ENCODE data around the gene SLC22A23. TPM values are rescaled to one million over a fixed set of nuclear protein-coding genes. Genes with fewer than 3 reads are reported as not detected.

Gene SLC22A23
- total and polyA plus RNA-seq, 2 of the 4 experiments (the other 2 are of a cell fraction) = 0.72 to 1.6 TPM

- BruUV-seq (replicated peaks) = no TSS peak
- TF ChIP-seq CEBPB (IDR thresholded peaks at IDR 0.05; ENCODE audit: low read depth, low read length) (no peak), MAZ (IDR thresholded peaks at IDR 0.05; ENCODE audit: borderline replicate concordance, low read depth, low read length) (no peak), RCOR1 (IDR thresholded peaks at IDR 0.05; ENCODE audit: insufficient replicate concordance, low read length) (no peak), MXI1 (IDR thresholded peaks at IDR 0.05; ENCODE audit: borderline replicate concordance, low read depth, low read length) (no peak), MAFK (IDR thresholded peaks at IDR 0.05; ENCODE audit: low read depth, low read length) (no peak)
- Histone ChIP-seq H4K20me1 (ENCODE audit: insufficient read depth, low read length) (no peaks in the 10 kb centered on the region), H2BK120ac (ENCODE audit: low read depth, low read length) (no peak overlapping the region), H4K5ac (ENCODE audit: low read depth, low read length) (no peak overlapping the region), H3K9ac (ENCODE audit: low read depth, low read length) (no peak overlapping the region), H3K79me1 (ENCODE audit: low read depth in 1 of 2, low read length in 2 of 2) (no peaks in the 10 kb centered on the region), H2BK5ac (ENCODE audit: low read depth, low read length, poor library complexity, severe bottlenecking) (no peak overlapping the region), H3K14ac (replicated peaks; ENCODE audit: low read depth, low read length) (no peak overlapping the region), H3K23ac (ENCODE audit: low read depth, low read length) (no peak overlapping the region), H3K27ac (ENCODE audit: insufficient read depth, low read length) (no peak overlapping the region), H4K91ac (ENCODE audit: insufficient read depth, low read depth, low read length) (no peak overlapping the region), H3K27me3 (ENCODE audit: control insufficient read depth, insufficient read depth, low read length) (peaks cover 31% of the 10 kb centered on the region), H3K4ac (ENCODE audit: low read depth, low read length) (no peak overlapping the region), H3K9me1 (ENCODE audit: insufficient read depth, low read length) (no peaks in the 10 kb centered on the region), H2AK9ac (replicated peaks; ENCODE audit: low read depth, low read length, poor library complexity) (no peak overlapping the region), H3K4me2 (ENCODE audit: low read depth, low read length) (no peak overlapping the region), H2BK20ac (ENCODE audit: low read depth, low read length) (no peak overlapping the region), H4K8ac (ENCODE audit: low read depth in 2 of 2, low read length in 2 of 2) (no peak overlapping the region), H3K36me3 (ENCODE audit: control insufficient read depth, insufficient read depth, low read length) (no peaks in the 10 kb centered on the region), H3K4me3 (ENCODE audit: insufficient read depth, low read depth, low read length) (no peak overlapping the region), H2AFZ (replicated peaks; ENCODE audit: low read length, poor library complexity) (no peak overlapping the region), H3K4me1 (ENCODE audit: control insufficient read depth, insufficient read depth, low read length) (no peaks in the 10 kb centered on the region), H2BK15ac (ENCODE audit: low read depth, low read length) (no peak overlapping the region), H2AK5ac (ENCODE audit: low read depth, low read length) (no peak overlapping the region), H3K9me3 (ENCODE audit: control insufficient read depth, insufficient read depth, low read length) (no peaks in the 10 kb centered on the region), H3K56ac (ENCODE audit: extremely low read depth, insufficient read depth, low read length) (no peak overlapping the region), H3K18ac (ENCODE audit: low read depth, low read length) (no peak overlapping the region)
- no CpG with 5 or more reads among the region's 9 CpGs for WGBS, 2 experiments (ENCODE audit: extremely low coverage in 2 of 2, insufficient read length in 1 of 2)
- CTCF ChIA-PET = no interaction called here
- intact Hi-C loops (cut with micrococcal nuclease) (no loop called here), in situ Hi-C loops (cut with MboI; ENCODE audit: low sequenced_read_pairs) (no loop called here), dilution Hi-C loops (cut with HindIII; ENCODE audit: low sequenced_read_pairs, unreplicated experiment) (no loop called here)
- ATAC-seq (ENCODE audit: low read depth) = no peak
- no peak for DNase-seq
- POLR2A ChIA-PET (ENCODE audit: unreplicated experiment) = no interaction called here
Measured at GRCh38 chr6:3424185-3424927, 32.5 kb downstream of the SLC22A23 start.
